K562 (cell line): Measurements from ENCODE around the gene PPTC7.

Source experiments
- CTCF ChIP-seq, 3 experiments: IDR thresholded peaks in 2 of 3; conservative IDR thresholded peaks in 1 of 3; 2 replicates each; pipeline ENCODE4 v1.5.1; 2011 to 2012; ENCODE audit warnings: low read length in 3 of 3, mild to moderate bottlenecking in 3 of 3, control low read depth in 2 of 3, improper control_type of control experiment in 1 of 3, inconsistent platforms in 1 of 3, low read depth in 1 of 3, mixed read lengths in 1 of 3, moderate library complexity in 1 of 3; ENCODE audit not compliant: insufficient read depth in 2 of 3
- HNRNPUL1 ChIP-seq: fragments of 200-400 bp; formaldehyde crosslinking; IDR thresholded peaks from 2 replicates; pipeline ENCODE4 v1.6.1; 2017; ENCODE audit warnings: low read length
- POLR2A ChIP-seq: fragments of 450-650 bp; conservative IDR thresholded peaks from 2 replicates; pipeline ENCODE4 v1.6.1; 2016

- TF ChIP-seq CTCF (IDR thresholded peaks at IDR 0.05 in 2 of 3, conservative IDR thresholded peaks at IDR 0.05 in 1 of 3; ENCODE audit: insufficient read depth in 2 of 3, low read depth in 1 of 3, low read length in 3 of 3) (no peak), HNRNPUL1 (no peak), POLR2A (no peak)
Measured at GRCh38 chr12:110577864-110578693, 5.0 kb downstream of the PPTC7 start.
